ENCODE data around the gene IQGAP2.

DNA sequence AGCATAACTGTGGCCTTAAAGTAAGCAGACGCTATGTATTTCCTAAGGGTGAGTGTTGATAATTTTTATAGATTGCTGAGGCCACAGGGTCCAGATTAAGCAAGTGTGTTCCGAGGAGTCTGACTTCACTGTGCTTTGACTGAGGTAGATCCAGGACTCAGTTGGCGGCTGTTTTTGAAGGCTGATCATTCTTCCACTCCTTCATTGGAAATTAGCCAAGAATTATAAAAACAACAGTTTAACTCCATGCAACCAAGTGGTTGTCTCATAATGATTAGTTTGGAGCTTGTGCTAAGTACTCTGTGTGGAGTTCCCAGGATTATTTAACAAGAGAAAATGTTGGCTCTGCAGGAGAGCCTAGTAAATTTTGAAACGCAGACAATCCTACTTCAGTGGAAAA is 19.1 kb downstream of the IQGAP2 start:
- TF ChIP-seq GATA2 (IDR thresholded peaks at IDR 0.05; ENCODE audit: low read depth, low read length), result no peak
- no peak for TF ChIP-seq GATA3 (IDR thresholded peaks at IDR 0.05; ENCODE audit: low read depth, low read length)

Measured in SH-SY5Y (cell line).